Testis (tissue), 3 donors: ENCODE data around the gene RIMBP2. TPM values are rescaled to one million over a fixed set of nuclear protein-coding genes. Genes with fewer than 3 reads are reported as not detected.

ENCODE experiments used
- DNase-seq: peaks from one replicate; pipeline ENCODE4 v3.0.0-alpha.2; 2019
- H3K27ac ChIP-seq, 2 donors: fragments of 200-600 bp; sonication (generic); one replicate each; pipeline ENCODE4 v1.5.1; 2019
- H3K27me3 ChIP-seq: fragments of 200-600 bp; sonication (generic); one replicate; pipeline ENCODE4 v1.5.1; 2019
- H3K36me3 ChIP-seq: fragments of 200-600 bp; sonication (generic); one replicate; pipeline ENCODE4 v1.5.1; 2017; ENCODE audit warnings: low read depth; ENCODE audit errors: missing control alignments
- H3K4me1 ChIP-seq: fragments of 200-600 bp; sonication (generic); one replicate; pipeline ENCODE4 v1.5.1; 2019
- H3K4me3 ChIP-seq, 2 donors: fragments of 200-600 bp; sonication (generic); one replicate each; pipeline ENCODE4 v1.5.1; 2017 to 2019
- H3K9me3 ChIP-seq: fragments of 200-600 bp; sonication (generic); one replicate; pipeline ENCODE4 v1.5.1; 2017
- POLR2A ChIP-seq: fragments of 450-650 bp; IDR thresholded peaks from one replicate; pipeline ENCODE4 v1.6.1; 2017; ENCODE audit warnings: antibody characterized with exemption, mild to moderate bottlenecking, moderate library complexity
- WGBS, 2 donors: methylation state at CpG; one replicate each; pipeline ENCODE4 v1.1.5; 2018; 5-methylcytosine and 5-hydroxymethylcytosine counted together
- intact Hi-C: fragments of 100-400 bp; cut with DNase I; formaldehyde crosslinking; loops from one replicate; pipeline ENCODE4 v1.15.1; 2023; ENCODE audit warnings: low total_unique reads
- polyA plus RNA-seq: library from polyadenylated mRNA; stranded (reverse); fragments of 350-450 nt; fragmentation: Illumina TruSeq; extraction: RNeasy Lipid Tissue Mini Kit (QIAGEN cat#74804); gene quantifications from one replicate; pipeline ENCODE4 v1.2.3, GENCODE V29; 2014; ENCODE audit warnings: low read depth, low replicate concordance; ENCODE audit not compliant: insufficient read depth
- total RNA-seq, 2 donors: library from RNA; depleted of rRNA; stranded (reverse); fragments of >200 nt; gene quantifications; one replicate each; pipeline ENCODE4 v1.2.3, GENCODE V29; 2016
- TF ChIP-seq, protein P1 (sequence below), 3 experiments: fragments of 450-650 bp in 2 of 3; fragments of 200-600 bp in 1 of 3; sonication (generic) in 1 of 3; IDR thresholded peaks; one replicate each; pipeline ENCODE4 v1.5.1; 2016 to 2019; ENCODE audit warnings: antibody characterized with exemption in 3 of 3, mild to moderate bottlenecking in 2 of 3, moderate library complexity in 1 of 3

Gene RIMBP2
- total and polyA plus RNA-seq, 3 donors from 2014 or later, result 8.0 to 10.0 (median 8.7) TPM

DNA sequence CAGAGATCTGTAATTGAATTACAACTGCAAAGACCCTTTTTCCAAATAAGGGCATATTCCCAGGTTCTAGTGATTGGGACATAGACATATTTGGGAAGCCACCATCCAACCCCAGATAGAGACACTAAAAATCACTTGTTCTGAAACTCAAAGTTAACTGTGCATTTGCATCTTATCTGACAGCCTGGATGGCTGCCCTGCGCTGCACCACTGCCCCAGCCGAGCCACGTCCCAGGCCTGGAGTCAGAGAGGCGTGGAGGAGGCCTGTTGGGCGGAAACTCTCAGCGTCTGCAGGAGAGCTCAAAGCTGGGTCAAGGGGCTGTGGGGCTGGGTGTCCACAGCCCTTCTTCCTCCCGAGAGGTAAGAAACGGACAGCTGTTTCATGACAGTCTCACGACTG, 124.4 kb downstream of the RIMBP2 start:
- Histone ChIP-seq H3K4me1 (no peaks in the 10 kb centered on the region), H3K27ac (no peak overlapping the region), H3K4me3 (no peak overlapping the region), H3K27me3 (no peaks in the 10 kb centered on the region), H3K9me3 (no peaks in the 10 kb centered on the region), H3K36me3 (no peaks in the 10 kb centered on the region)
- 67 to 77% methylated on average over 7 to 9 of the region's 9 CpGs for WGBS, 2 donors
- TF ChIP-seq, protein P1, sequence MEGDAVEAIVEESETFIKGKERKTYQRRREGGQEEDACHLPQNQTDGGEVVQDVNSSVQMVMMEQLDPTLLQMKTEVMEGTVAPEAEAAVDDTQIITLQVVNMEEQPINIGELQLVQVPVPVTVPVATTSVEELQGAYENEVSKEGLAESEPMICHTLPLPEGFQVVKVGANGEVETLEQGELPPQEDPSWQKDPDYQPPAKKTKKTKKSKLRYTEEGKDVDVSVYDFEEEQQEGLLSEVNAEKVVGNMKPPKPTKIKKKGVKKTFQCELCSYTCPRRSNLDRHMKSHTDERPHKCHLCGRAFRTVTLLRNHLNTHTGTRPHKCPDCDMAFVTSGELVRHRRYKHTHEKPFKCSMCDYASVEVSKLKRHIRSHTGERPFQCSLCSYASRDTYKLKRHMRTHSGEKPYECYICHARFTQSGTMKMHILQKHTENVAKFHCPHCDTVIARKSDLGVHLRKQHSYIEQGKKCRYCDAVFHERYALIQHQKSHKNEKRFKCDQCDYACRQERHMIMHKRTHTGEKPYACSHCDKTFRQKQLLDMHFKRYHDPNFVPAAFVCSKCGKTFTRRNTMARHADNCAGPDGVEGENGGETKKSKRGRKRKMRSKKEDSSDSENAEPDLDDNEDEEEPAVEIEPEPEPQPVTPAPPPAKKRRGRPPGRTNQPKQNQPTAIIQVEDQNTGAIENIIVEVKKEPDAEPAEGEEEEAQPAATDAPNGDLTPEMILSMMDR (IDR thresholded peaks at IDR 0.05), result no peak
- TF ChIP-seq POLR2A, result no peak
- no peak for DNase-seq
- intact Hi-C loops, result no loop called here

DNA sequence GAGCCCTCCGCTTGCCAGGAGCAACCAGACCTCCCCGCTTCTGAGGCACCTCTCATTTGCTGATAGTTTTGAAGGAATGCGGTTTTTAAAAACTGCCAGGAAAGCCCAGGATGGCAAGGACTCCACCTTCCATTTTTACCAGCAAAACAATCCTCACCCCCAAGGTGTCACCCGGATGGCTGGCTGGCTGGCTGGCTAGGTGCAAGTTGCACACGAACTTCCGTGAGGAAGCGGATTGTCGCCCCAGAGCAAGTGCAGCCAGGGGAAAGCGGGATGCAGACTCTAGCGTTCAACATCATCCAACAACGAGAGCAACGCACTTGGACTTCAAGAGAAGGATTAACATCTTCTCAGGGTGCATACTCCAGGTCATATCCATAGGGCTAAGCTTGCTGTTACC, 125.4 kb downstream of the RIMBP2 start:
- TF ChIP-seq, protein P1 (IDR thresholded peaks at IDR 0.05), result no peak
- no peak for TF ChIP-seq POLR2A
- no peaks in the 10 kb centered on the region for H3K36me3 ChIP-seq
- no peaks in the 10 kb centered on the region for H3K27me3 ChIP-seq
- no peaks in the 10 kb centered on the region for H3K4me1 ChIP-seq
- H3K27ac ChIP-seq, result no peak overlapping the region
- no peak for DNase-seq
- no peak overlapping the region for H3K4me3 ChIP-seq
- intact Hi-C loops, result no loop called here
- 83 to 86% methylated on average over 12 of the region's 12 CpGs for WGBS, 2 donors
- no peaks in the 10 kb centered on the region for H3K9me3 ChIP-seq

DNA sequence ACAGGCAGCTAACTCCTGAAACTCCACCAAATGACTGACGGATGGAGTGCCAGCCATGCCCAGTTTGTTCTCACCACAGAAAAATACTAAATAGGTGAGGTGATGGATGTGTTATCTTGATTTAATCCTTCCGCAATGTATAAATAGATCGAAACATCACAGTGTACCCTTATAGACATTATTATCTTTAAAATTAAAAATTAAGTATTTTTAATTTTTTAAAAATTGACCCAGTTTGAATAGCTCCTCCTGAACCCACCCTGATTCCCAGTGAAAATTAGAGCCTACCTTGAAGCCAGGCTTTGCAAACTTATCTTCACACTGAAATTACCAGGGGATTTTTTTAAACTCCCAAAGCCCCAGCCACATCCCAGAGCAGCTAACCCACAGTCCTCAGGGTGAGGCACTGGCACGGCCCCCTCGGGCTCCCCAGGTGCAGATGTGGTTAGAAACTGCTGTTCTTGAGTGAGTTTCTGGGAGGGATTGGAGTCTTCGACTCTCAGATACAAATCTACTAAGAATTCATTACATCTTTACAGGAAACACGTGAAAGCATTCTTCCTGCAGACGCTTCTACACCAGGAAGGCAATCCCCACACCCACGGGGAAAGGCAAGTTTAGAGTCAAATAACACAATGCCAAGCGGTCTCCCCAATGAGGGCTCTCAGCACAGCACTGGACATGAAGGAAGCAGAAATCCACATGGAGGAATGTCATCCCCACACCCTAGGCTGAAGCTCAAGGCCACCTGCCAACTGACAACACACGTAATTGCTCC, 126.4 kb downstream of the RIMBP2 start:
- Histone ChIP-seq H3K4me3 (no peak overlapping the region), H3K27ac (no peak overlapping the region), H3K27me3 (no peaks in the 10 kb centered on the region), H3K36me3 (no peaks in the 10 kb centered on the region), H3K4me1 (no peaks in the 10 kb centered on the region), H3K9me3 (no peaks in the 10 kb centered on the region)
- DNase-seq, result no peak
- intact Hi-C loops, result no loop called here
- WGBS, 2 donors, result 64 to 71% methylated on average over 11 of the region's 11 CpGs
- TF ChIP-seq, protein P1 (IDR thresholded peaks at IDR 0.05), result no peak

DNA sequence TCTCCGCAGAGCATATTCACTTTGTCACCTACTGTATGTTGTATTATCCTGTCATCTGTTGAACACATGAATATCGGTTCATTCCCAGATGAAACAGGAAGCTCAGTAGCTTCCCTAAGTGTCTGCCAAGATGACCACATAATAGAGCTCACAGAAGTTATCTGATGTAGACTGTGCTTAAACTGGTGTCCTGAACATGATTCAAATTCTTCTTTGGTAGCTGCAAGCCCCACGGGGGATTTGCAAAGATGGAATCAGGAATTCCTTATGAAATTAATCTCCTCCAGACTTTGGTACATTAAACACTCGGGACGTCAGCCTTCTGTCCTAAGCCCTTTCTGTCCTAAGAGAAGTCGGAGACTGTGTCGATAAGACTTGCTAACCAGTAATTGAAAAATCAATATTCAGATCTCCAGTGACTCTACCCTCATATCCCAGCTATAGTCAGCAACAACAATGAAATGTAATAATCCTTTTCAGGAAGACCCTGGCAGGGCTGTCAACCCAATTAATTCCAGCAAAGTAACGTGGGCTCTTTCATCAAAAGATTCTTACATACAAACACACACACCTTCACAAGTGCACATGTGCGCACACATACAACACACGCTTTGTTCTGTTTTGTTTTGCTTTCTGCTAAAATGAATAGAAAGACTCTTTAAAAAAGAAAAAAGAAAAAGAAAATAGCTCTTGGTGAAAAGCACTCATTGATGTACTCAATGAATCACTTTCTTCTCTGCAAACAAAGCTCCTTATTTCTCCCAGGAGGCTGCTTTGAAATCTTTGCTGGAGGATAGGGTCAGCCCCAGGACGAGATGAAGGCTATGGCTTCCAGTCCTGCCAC, 127.2 kb downstream of the RIMBP2 start:
- Histone ChIP-seq H3K27ac (no peak overlapping the region), H3K36me3 (no peaks in the 10 kb centered on the region), H3K4me3 (no peak overlapping the region), H3K27me3 (no peaks in the 10 kb centered on the region), H3K9me3 (no peaks in the 10 kb centered on the region), H3K4me1 (no peaks in the 10 kb centered on the region)
- no peak for TF ChIP-seq POLR2A
- TF ChIP-seq, protein P1 (IDR thresholded peaks at IDR 0.05), result no peak
- 74 to 87% methylated on average over 11 of the region's 11 CpGs for WGBS, 2 donors
- DNase-seq, result no peak
- intact Hi-C loops, result no loop called here
